Measurements from ENCODE around the gene CDC73. TPM values are rescaled to one million over a fixed set of nuclear protein-coding genes. Genes with fewer than 3 reads are reported as not detected.

The CDC73 gene
- total and polyA plus RNA-seq, 9 of the 15 experiments (the other 6 are each of a cell fraction or from before 2014, with no cell fraction given) = 19.0 to 61.7 (median 30.1) TPM

GRCh38 chr1:193111641-193112090, 10.2 kb upstream of the CDC73 start (continued):
- TF ChIP-seq, protein P1, sequence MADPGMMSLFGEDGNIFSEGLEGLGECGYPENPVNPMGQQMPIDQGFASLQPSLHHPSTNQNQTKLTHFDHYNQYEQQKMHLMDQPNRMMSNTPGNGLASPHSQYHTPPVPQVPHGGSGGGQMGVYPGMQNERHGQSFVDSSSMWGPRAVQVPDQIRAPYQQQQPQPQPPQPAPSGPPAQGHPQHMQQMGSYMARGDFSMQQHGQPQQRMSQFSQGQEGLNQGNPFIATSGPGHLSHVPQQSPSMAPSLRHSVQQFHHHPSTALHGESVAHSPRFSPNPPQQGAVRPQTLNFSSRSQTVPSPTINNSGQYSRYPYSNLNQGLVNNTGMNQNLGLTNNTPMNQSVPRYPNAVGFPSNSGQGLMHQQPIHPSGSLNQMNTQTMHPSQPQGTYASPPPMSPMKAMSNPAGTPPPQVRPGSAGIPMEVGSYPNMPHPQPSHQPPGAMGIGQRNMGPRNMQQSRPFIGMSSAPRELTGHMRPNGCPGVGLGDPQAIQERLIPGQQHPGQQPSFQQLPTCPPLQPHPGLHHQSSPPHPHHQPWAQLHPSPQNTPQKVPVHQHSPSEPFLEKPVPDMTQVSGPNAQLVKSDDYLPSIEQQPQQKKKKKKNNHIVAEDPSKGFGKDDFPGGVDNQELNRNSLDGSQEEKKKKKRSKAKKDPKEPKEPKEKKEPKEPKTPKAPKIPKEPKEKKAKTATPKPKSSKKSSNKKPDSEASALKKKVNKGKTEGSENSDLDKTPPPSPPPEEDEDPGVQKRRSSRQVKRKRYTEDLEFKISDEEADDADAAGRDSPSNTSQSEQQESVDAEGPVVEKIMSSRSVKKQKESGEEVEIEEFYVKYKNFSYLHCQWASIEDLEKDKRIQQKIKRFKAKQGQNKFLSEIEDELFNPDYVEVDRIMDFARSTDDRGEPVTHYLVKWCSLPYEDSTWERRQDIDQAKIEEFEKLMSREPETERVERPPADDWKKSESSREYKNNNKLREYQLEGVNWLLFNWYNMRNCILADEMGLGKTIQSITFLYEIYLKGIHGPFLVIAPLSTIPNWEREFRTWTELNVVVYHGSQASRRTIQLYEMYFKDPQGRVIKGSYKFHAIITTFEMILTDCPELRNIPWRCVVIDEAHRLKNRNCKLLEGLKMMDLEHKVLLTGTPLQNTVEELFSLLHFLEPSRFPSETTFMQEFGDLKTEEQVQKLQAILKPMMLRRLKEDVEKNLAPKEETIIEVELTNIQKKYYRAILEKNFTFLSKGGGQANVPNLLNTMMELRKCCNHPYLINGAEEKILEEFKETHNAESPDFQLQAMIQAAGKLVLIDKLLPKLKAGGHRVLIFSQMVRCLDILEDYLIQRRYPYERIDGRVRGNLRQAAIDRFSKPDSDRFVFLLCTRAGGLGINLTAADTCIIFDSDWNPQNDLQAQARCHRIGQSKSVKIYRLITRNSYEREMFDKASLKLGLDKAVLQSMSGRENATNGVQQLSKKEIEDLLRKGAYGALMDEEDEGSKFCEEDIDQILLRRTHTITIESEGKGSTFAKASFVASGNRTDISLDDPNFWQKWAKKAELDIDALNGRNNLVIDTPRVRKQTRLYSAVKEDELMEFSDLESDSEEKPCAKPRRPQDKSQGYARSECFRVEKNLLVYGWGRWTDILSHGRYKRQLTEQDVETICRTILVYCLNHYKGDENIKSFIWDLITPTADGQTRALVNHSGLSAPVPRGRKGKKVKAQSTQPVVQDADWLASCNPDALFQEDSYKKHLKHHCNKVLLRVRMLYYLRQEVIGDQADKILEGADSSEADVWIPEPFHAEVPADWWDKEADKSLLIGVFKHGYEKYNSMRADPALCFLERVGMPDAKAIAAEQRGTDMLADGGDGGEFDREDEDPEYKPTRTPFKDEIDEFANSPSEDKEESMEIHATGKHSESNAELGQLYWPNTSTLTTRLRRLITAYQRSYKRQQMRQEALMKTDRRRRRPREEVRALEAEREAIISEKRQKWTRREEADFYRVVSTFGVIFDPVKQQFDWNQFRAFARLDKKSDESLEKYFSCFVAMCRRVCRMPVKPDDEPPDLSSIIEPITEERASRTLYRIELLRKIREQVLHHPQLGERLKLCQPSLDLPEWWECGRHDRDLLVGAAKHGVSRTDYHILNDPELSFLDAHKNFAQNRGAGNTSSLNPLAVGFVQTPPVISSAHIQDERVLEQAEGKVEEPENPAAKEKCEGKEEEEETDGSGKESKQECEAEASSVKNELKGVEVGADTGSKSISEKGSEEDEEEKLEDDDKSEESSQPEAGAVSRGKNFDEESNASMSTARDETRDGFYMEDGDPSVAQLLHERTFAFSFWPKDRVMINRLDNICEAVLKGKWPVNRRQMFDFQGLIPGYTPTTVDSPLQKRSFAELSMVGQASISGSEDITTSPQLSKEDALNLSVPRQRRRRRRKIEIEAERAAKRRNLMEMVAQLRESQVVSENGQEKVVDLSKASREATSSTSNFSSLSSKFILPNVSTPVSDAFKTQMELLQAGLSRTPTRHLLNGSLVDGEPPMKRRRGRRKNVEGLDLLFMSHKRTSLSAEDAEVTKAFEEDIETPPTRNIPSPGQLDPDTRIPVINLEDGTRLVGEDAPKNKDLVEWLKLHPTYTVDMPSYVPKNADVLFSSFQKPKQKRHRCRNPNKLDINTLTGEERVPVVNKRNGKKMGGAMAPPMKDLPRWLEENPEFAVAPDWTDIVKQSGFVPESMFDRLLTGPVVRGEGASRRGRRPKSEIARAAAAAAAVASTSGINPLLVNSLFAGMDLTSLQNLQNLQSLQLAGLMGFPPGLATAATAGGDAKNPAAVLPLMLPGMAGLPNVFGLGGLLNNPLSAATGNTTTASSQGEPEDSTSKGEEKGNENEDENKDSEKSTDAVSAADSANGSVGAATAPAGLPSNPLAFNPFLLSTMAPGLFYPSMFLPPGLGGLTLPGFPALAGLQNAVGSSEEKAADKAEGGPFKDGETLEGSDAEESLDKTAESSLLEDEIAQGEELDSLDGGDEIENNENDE (IDR thresholded peaks at IDR 0.05; ENCODE audit: low read depth, low read length) = no peak
- TF ChIP-seq CAMTA2 (CRISPR knock-in tag; conservative IDR thresholded peaks at IDR 0.05) (no peak), MYC (IDR thresholded peaks at IDR 0.05; ENCODE audit: low read depth, low read length) (peak; percentile 59; the same call in 1 of the 2 replicates), MYC (CRISPR knock-in tag; IDR thresholded peaks at IDR 0.05; ENCODE audit: borderline replicate concordance, low read depth) (no peak), MAX (CRISPR knock-in tag; IDR thresholded peaks at IDR 0.05) (no peak), PPARD (CRISPR knock-in tag; IDR thresholded peaks at IDR 0.05) (no peak), MTA1 (IDR thresholded peaks at IDR 0.05; ENCODE audit: borderline replicate concordance) (0 out of 2 replicates have a peak, but pooled peaks have one; percentile 50), TCFL5 (CRISPR knock-in tag; conservative IDR thresholded peaks at IDR 0.05) (no peak), EGR1 (conservative IDR thresholded peaks at IDR 0.05) (no peak), IRF9 (tag; IDR thresholded peaks at IDR 0.05) (peak; percentile 98), CTCF (IDR thresholded peaks at IDR 0.05 in 2 of 3, conservative IDR thresholded peaks at IDR 0.05 in 1 of 3; ENCODE audit: insufficient read depth in 2 of 3, low read depth in 1 of 3, low read length in 3 of 3) (no peak), GTF2E2 (tag; IDR thresholded peaks at IDR 0.05) (no peak)
- TF ChIP-seq, protein P2, sequence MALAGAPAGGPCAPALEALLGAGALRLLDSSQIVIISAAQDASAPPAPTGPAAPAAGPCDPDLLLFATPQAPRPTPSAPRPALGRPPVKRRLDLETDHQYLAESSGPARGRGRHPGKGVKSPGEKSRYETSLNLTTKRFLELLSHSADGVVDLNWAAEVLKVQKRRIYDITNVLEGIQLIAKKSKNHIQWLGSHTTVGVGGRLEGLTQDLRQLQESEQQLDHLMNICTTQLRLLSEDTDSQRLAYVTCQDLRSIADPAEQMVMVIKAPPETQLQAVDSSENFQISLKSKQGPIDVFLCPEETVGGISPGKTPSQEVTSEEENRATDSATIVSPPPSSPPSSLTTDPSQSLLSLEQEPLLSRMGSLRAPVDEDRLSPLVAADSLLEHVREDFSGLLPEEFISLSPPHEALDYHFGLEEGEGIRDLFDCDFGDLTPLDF (CRISPR knock-in tag; IDR thresholded peaks at IDR 0.05) = no peak
